IMR-90 (cell line): ENCODE results near the gene BPTF. TPM values are rescaled to one million over a fixed set of nuclear protein-coding genes. Genes with fewer than 3 reads are reported as not detected.
A peak's percentile ranks its signal among the peaks of the same experiment; 100 is the strongest.

ENCODE experiments used
- ATAC-seq: fragments of 200-7000 bp; cut with Tn5 transposase; 2 replicates; pipeline ENCODE4 v1.9.1; 2020; ENCODE audit warnings: low read depth, mild to moderate bottlenecking, moderate library complexity
- BruUV-seq: library from RNA; stranded (reverse); fragments of 400-500 nt; replicated peaks from 2 replicates; lab custom pipeline; 2021; lab: Mats Ljungman, UMichigan
- CTCF ChIA-PET: fragments of 300-600 bp; formaldehyde crosslinking; extraction: SDS; loops from one replicate; lab custom pipeline; 2021; ENCODE audit warnings: antibody characterized with exemption; lab: Yijun Ruan, JAX
- POLR2A ChIA-PET: fragments of 300-600 bp; sonication (Branson Sonifier 250); formaldehyde crosslinking; loops from one replicate; lab custom pipeline; 2022; ENCODE audit warnings: antibody characterized with exemption; ENCODE audit not compliant: unreplicated experiment; lab: Charles Lee
- DNase-seq: peaks from one replicate; pipeline ENCODE4 v3.0.0; 2013
- H2AFZ ChIP-seq: replicated peaks from 2 replicates; pipeline ENCODE3; 2013; ENCODE audit warnings: low read length, mild to moderate bottlenecking; ENCODE audit not compliant: poor library complexity
- H2AK5ac ChIP-seq: 2 replicates; pipeline ENCODE4 v1.6.1; 2013; ENCODE audit warnings: low read depth, low read length, inconsistent platforms
- H2AK9ac ChIP-seq: replicated peaks from 2 replicates; pipeline ENCODE3; 2013; ENCODE audit warnings: mild to moderate bottlenecking, low read depth, low read length, moderate library complexity; ENCODE audit not compliant: poor library complexity
- H2BK120ac ChIP-seq: 2 replicates; pipeline ENCODE4 v1.6.1; 2013; ENCODE audit warnings: low read depth, low read length, inconsistent platforms
- H2BK15ac ChIP-seq: 3 replicates; pipeline ENCODE4 v1.6.1; 2013; ENCODE audit warnings: low read depth, low read length, inconsistent platforms
- H2BK20ac ChIP-seq: 2 replicates; pipeline ENCODE4 v1.6.1; 2013; ENCODE audit warnings: low read depth, mild to moderate bottlenecking, inconsistent platforms, low read length, moderate library complexity
- H2BK5ac ChIP-seq: 2 replicates; pipeline ENCODE4 v1.6.1; 2013; ENCODE audit warnings: mild to moderate bottlenecking, low read depth, low read length, inconsistent platforms; ENCODE audit not compliant: poor library complexity, severe bottlenecking
- H3K14ac ChIP-seq: replicated peaks from 2 replicates; pipeline ENCODE4 v1.6.1; 2013; ENCODE audit warnings: low read depth, low read length, inconsistent platforms
- H3K18ac ChIP-seq: 2 replicates; pipeline ENCODE4 v1.6.1; 2013; ENCODE audit warnings: low read depth, low read length, control low read depth
- H3K23ac ChIP-seq: 2 replicates; pipeline ENCODE4 v1.6.1; 2013; ENCODE audit warnings: low read depth, low read length, inconsistent platforms
- H3K27ac ChIP-seq: 2 replicates; pipeline ENCODE4 v1.5.1; 2013; ENCODE audit warnings: mild to moderate bottlenecking, control low read depth, low read length; ENCODE audit not compliant: insufficient read depth
- H3K27me3 ChIP-seq: 2 replicates; pipeline ENCODE4 v1.6.1; 2013; ENCODE audit warnings: low read length; ENCODE audit not compliant: control insufficient read depth, insufficient read depth
- H3K36me3 ChIP-seq: 2 replicates; pipeline ENCODE4 v1.6.1; 2013; ENCODE audit warnings: low read length, mixed read lengths; ENCODE audit not compliant: control insufficient read depth, insufficient read depth
- H3K4ac ChIP-seq: 2 replicates; pipeline ENCODE4 v1.6.1; 2013; ENCODE audit warnings: low read depth, low read length, inconsistent platforms
- H3K4me1 ChIP-seq: 2 replicates; pipeline ENCODE4 v1.6.1; 2013; ENCODE audit warnings: low read length, mixed read lengths; ENCODE audit not compliant: control insufficient read depth, insufficient read depth
- H3K4me2 ChIP-seq: 2 replicates; pipeline ENCODE4 v1.6.1; 2013; ENCODE audit warnings: low read depth, mild to moderate bottlenecking, control low read depth, low read length, moderate library complexity
- H3K4me3 ChIP-seq: 2 replicates; pipeline ENCODE4 v1.5.1; 2013; ENCODE audit warnings: low read depth, mild to moderate bottlenecking, control low read depth, low read length, moderate library complexity; ENCODE audit not compliant: insufficient read depth
- H3K56ac ChIP-seq: 2 replicates; pipeline ENCODE4 v1.6.1; 2013; ENCODE audit warnings: low read length, inconsistent platforms; ENCODE audit not compliant: insufficient read depth; ENCODE audit errors: extremely low read depth
- H3K79me1 ChIP-seq, 2 experiments: 2 replicates each; pipeline ENCODE4 v1.6.1; 2013; ENCODE audit warnings: low read length in 2 of 2, inconsistent platforms in 1 of 2, low read depth in 1 of 2
- H3K9ac ChIP-seq: 2 replicates; pipeline ENCODE4 v1.6.1; 2013; ENCODE audit warnings: low read depth, low read length, control low read depth
- H3K9me1 ChIP-seq: 2 replicates; pipeline ENCODE4 v1.6.1; 2013; ENCODE audit warnings: low read length, inconsistent platforms; ENCODE audit not compliant: insufficient read depth
- H3K9me3 ChIP-seq: 2 replicates; pipeline ENCODE4 v1.6.1; 2013; ENCODE audit warnings: low read length; ENCODE audit not compliant: control insufficient read depth, insufficient read depth
- H4K20me1 ChIP-seq: 2 replicates; pipeline ENCODE4 v1.6.1; 2013; ENCODE audit warnings: low read length, inconsistent platforms; ENCODE audit not compliant: insufficient read depth
- H4K5ac ChIP-seq: 2 replicates; pipeline ENCODE4 v1.6.1; 2013; ENCODE audit warnings: mild to moderate bottlenecking, low read depth, low read length, control low read depth
- H4K8ac ChIP-seq, 2 experiments: 2 replicates each; pipeline ENCODE4 v1.6.1; 2013; ENCODE audit warnings: low read depth in 2 of 2, low read length in 2 of 2, control low read depth in 1 of 2, inconsistent platforms in 1 of 2
- H4K91ac ChIP-seq: 2 replicates; pipeline ENCODE4 v1.6.1; 2013; ENCODE audit warnings: low read depth, low read length, inconsistent platforms; ENCODE audit not compliant: insufficient read depth
- BHLHE40 ChIP-seq: fragments of 150-350 bp; IDR thresholded peaks from 2 replicates; pipeline ENCODE4 v1.6.1; 2016; ENCODE audit warnings: mild to moderate bottlenecking, low read depth, low read length
- CHD1 ChIP-seq: IDR thresholded peaks from 2 replicates; pipeline ENCODE4 v1.6.1; 2012; ENCODE audit warnings: low read depth, low read length, improper control_type of control experiment
- FOS ChIP-seq: fragments of 150-350 bp; IDR thresholded peaks from 2 replicates; pipeline ENCODE4 v1.6.1; 2016; ENCODE audit warnings: low read depth, low read length
- MAFK ChIP-seq: IDR thresholded peaks from 2 replicates; pipeline ENCODE4 v1.6.1; 2012; ENCODE audit warnings: low read depth, low read length, improper control_type of control experiment
- NFE2L2 ChIP-seq: fragments of 150-350 bp; IDR thresholded peaks from 2 replicates; pipeline ENCODE4 v1.6.1; 2016; ENCODE audit warnings: low read depth, mild to moderate bottlenecking, low read length
- POLR2A ChIP-seq: IDR thresholded peaks from 2 replicates; pipeline ENCODE4 v1.6.1; 2012; ENCODE audit warnings: mild to moderate bottlenecking, low read depth, low read length
- RCOR1 ChIP-seq: IDR thresholded peaks from 2 replicates; pipeline ENCODE4 v1.6.1; 2012; ENCODE audit warnings: mild to moderate bottlenecking, low read length, improper control_type of control experiment; ENCODE audit not compliant: insufficient replicate concordance
- SMC3 ChIP-seq: fragments of 150-350 bp; IDR thresholded peaks from 2 replicates; pipeline ENCODE4 v1.6.1; 2016; ENCODE audit warnings: low read depth, mild to moderate bottlenecking, antibody characterized with exemption, low read length, moderate library complexity
- USF2 ChIP-seq: fragments of 150-350 bp; IDR thresholded peaks from 2 replicates; pipeline ENCODE4 v1.6.1; 2017; ENCODE audit warnings: mild to moderate bottlenecking, antibody characterized with exemption, low read length, low read depth
- WGBS, 2 experiments: methylation state at CpG; one replicate each; pipeline versions ENCODE4 v1.1.5 to v1.1.7; 2013; ENCODE audit warnings: missing lambda C conversion rate in 2 of 2; ENCODE audit not compliant: insufficient read length in 1 of 2; ENCODE audit errors: extremely low coverage in 2 of 2; 5-methylcytosine and 5-hydroxymethylcytosine counted together
- dilution Hi-C: fragments of 300-500 bp; cut with HindIII; formaldehyde crosslinking; loops from one replicate; pipeline ENCODE4 v1.14.3; 2018; ENCODE audit warnings: low sequenced_read_pairs; ENCODE audit not compliant: unreplicated experiment
- in situ Hi-C: fragments of 300-500 bp; cut with MboI; formaldehyde crosslinking; loops from 3 replicates; pipeline ENCODE4 v1.14.3; 2019; ENCODE audit warnings: low sequenced_read_pairs, inconsistent platforms, mixed read lengths
- intact Hi-C: fragments of 100-400 bp; cut with micrococcal nuclease; formaldehyde crosslinking; loops from 2 replicates; pipeline ENCODE4 v1.10.0; 2022
- polyA plus RNA-seq, 3 experiments: library from polyadenylated mRNA; depleted of rRNA; stranded (reverse); fragments of >200 nt; gene quantifications; 2 replicates each; pipeline ENCODE4 v1.2.3, GENCODE V29; 2012; ENCODE audit warnings: low replicate concordance in 1 of 3
- total RNA-seq: library from RNA; depleted of rRNA; stranded (reverse); fragments of >200 nt; gene quantifications from 2 replicates; pipeline ENCODE4 v1.2.3, GENCODE V29; 2012

The BPTF gene
- total and polyA plus RNA-seq, 2 of the 4 experiments (the other 2 are of a cell fraction): 32.3 to 35.7 TPM

GRCh38 chr17:67912656-67913055 lies 87.4 kb downstream of the BPTF start:
- ATAC-seq (no peak), DNase-seq (no peak)
- WGBS, 2 experiments: 93% methylated on average over 4 of the region's 7 CpGs; no CpG with 5 or more reads in 1 of the 2 experiments
- Histone ChIP-seq H2BK120ac (no peak overlapping the region), H3K23ac (no peak overlapping the region), H4K20me1 (no peaks in the 10 kb centered on the region; the same call in 1 of the 2 replicates), H3K4me3 (no peak overlapping the region), H2AK5ac (no peak overlapping the region), H4K5ac (no peak overlapping the region), H2BK15ac (no peak overlapping the region), H3K18ac (no peak overlapping the region), H3K27me3 (no peaks in the 10 kb centered on the region), H3K4me2 (no peak overlapping the region), H3K56ac (no peak overlapping the region), H3K4ac (no peak overlapping the region), H3K14ac (no peak overlapping the region), H3K9ac (no peak overlapping the region), H3K9me3 (no peaks in the 10 kb centered on the region), H2BK20ac (no peak overlapping the region), H3K27ac (no peak overlapping the region), H3K9me1 (peaks cover 3% of the 10 kb centered on the region; the same call in 1 of the 2 replicates), H2BK5ac (no peak overlapping the region), H3K4me1 (no peaks in the 10 kb centered on the region), H4K8ac (no peak overlapping the region), H3K36me3 (peaks cover 33% of the 10 kb centered on the region), H2AFZ (no peak overlapping the region), H4K91ac (no peak overlapping the region), H2AK9ac (no peak overlapping the region), H3K79me1 (peaks cover 12 to 36% of the 10 kb centered on the region in 2 experiments; a peak in 3 of 4 replicates)
- dilution Hi-C loops (no loop called here), intact Hi-C loops (loop anchor here (10.0 kb wide), 1 partner anchor 168 kb away; no protein-coding TSS in a partner anchor), in situ Hi-C loops (no loop called here)
- TSS peak; percentile 69 for BruUV-seq
- ChIA-PET POLR2A (no interaction called here), CTCF (interaction anchor here (0.5 kb wide), 1 partner anchor 10 kb away, joined by 5 read pairs; no protein-coding TSS in a partner anchor)
- TF ChIP-seq CHD1: no peak
- no peak for TF ChIP-seq NFE2L2
- TF ChIP-seq POLR2A: no peak
- TF ChIP-seq BHLHE40: no peak
- no peak for TF ChIP-seq RCOR1
- TF ChIP-seq MAFK: no peak
- TF ChIP-seq USF2: no peak
- no peak for TF ChIP-seq FOS
- no peak for TF ChIP-seq SMC3
